ENCODE results near the gene TSR1.

DNA sequence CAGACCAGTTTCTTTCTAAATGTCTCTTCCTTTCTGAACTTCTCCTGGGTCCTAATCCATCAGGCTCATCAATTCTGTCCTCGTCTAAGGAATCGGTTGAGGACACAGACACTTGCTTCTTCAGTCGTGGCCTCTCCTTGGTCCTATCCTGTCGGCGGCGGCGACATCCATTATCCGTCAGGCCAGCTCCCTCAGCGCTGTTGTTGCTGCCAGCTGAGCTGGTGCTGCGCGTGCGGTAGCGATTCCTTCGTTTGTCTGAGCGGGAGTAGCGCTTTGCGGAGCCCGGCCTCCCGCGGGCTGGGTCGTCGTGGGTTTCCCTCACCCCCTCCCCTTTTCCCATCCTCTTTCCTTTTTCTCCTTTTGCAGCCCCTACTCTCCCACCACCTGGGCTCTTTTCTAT lies 36.5 kb downstream of the TSR1 start:
- TF ChIP-seq, protein P1, sequence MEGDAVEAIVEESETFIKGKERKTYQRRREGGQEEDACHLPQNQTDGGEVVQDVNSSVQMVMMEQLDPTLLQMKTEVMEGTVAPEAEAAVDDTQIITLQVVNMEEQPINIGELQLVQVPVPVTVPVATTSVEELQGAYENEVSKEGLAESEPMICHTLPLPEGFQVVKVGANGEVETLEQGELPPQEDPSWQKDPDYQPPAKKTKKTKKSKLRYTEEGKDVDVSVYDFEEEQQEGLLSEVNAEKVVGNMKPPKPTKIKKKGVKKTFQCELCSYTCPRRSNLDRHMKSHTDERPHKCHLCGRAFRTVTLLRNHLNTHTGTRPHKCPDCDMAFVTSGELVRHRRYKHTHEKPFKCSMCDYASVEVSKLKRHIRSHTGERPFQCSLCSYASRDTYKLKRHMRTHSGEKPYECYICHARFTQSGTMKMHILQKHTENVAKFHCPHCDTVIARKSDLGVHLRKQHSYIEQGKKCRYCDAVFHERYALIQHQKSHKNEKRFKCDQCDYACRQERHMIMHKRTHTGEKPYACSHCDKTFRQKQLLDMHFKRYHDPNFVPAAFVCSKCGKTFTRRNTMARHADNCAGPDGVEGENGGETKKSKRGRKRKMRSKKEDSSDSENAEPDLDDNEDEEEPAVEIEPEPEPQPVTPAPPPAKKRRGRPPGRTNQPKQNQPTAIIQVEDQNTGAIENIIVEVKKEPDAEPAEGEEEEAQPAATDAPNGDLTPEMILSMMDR (IDR thresholded peaks at IDR 0.05): no peak
- no peak for TF ChIP-seq POLR2A (IDR thresholded peaks at IDR 0.05)
